Neural cell (in vitro differentiated cells): Measurements from ENCODE around the gene LIG4.

Source experiments
- CTCF ChIP-seq: fragments of 450-650 bp; IDR thresholded peaks from 2 replicates; pipeline ENCODE4 v1.5.1; 2014; ENCODE audit warnings: antibody characterized with exemption, mild to moderate bottlenecking, moderate library complexity; ENCODE audit not compliant: poor library complexity, severe bottlenecking
- EP300 ChIP-seq: fragments of 450-650 bp; conservative IDR thresholded peaks from 2 replicates; pipeline ENCODE4 v1.6.1; 2014; ENCODE audit warnings: antibody characterized with exemption, mild to moderate bottlenecking, moderate library complexity; ENCODE audit not compliant: poor library complexity, severe bottlenecking
- MXI1 ChIP-seq: fragments of 450-650 bp; conservative IDR thresholded peaks from 2 replicates; pipeline ENCODE4 v1.6.1; 2014; ENCODE audit warnings: antibody characterized with exemption, mild to moderate bottlenecking; ENCODE audit not compliant: poor library complexity, severe bottlenecking
- REST ChIP-seq: IDR thresholded peaks from 2 replicates; pipeline ENCODE4 v1.6.1; 2012; ENCODE audit warnings: borderline replicate concordance

GRCh38 chr13:108210551-108210950 is 4.8 kb downstream of the LIG4 start:
- no peak for TF ChIP-seq CTCF
- no peak for TF ChIP-seq MXI1
- no peak for TF ChIP-seq REST
- TF ChIP-seq EP300: no peak
